ENCODE measurements around the gene ASB2.

DNA sequence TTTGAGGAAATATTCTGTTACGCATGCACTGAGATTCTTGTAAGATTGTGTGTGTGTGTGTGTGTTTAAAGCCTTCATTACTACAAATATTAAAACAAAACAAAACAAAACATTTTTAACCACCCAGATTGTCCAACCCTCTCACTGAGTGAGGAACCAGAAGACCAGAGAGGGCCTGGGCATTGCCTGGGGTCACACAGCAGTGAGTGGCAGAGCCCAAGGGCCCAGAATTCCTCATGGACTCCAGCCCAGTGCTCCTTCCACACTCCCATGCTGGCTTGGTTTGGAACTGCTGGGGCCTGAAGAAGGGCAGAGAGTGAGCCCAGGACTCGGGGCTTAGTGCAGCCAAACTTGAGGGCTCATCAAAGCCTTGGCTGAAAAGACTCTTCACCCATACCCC lies 48.2 kb upstream of the ASB2 start:
- no peak for TF ChIP-seq EZH2phosphoT487 (IDR thresholded peaks at IDR 0.05; ENCODE audit: low read depth)
- TF ChIP-seq, protein P1, sequence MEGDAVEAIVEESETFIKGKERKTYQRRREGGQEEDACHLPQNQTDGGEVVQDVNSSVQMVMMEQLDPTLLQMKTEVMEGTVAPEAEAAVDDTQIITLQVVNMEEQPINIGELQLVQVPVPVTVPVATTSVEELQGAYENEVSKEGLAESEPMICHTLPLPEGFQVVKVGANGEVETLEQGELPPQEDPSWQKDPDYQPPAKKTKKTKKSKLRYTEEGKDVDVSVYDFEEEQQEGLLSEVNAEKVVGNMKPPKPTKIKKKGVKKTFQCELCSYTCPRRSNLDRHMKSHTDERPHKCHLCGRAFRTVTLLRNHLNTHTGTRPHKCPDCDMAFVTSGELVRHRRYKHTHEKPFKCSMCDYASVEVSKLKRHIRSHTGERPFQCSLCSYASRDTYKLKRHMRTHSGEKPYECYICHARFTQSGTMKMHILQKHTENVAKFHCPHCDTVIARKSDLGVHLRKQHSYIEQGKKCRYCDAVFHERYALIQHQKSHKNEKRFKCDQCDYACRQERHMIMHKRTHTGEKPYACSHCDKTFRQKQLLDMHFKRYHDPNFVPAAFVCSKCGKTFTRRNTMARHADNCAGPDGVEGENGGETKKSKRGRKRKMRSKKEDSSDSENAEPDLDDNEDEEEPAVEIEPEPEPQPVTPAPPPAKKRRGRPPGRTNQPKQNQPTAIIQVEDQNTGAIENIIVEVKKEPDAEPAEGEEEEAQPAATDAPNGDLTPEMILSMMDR (IDR thresholded peaks at IDR 0.05; ENCODE audit: low read depth, low read length), result no peak
